WI38 (cell line): ENCODE measurements around the gene OTX1.
"Not testable (repeated sequence)": the region's sequence is repeated elsewhere in the genome, so short reads cannot be mapped to it uniquely, and the experiment has no call there.

Experiments used
- H3K4me3 ChIP-seq: 2 replicates; pipeline ENCODE4 v1.5.1; 2011; ENCODE audit warnings: low read depth, mild to moderate bottlenecking, control low read depth, low read length
- CTCF ChIP-seq: IDR thresholded peaks from 2 replicates; pipeline ENCODE4 v1.5.1; 2012; ENCODE audit warnings: low read depth, mild to moderate bottlenecking, control low read depth, low read length

Gene OTX1

GRCh38 chr2:63013438-63013837, 37.2 kb upstream of the OTX1 start:
- H3K4me3 ChIP-seq: no peak overlapping the region
- no peak for TF ChIP-seq CTCF

DNA sequence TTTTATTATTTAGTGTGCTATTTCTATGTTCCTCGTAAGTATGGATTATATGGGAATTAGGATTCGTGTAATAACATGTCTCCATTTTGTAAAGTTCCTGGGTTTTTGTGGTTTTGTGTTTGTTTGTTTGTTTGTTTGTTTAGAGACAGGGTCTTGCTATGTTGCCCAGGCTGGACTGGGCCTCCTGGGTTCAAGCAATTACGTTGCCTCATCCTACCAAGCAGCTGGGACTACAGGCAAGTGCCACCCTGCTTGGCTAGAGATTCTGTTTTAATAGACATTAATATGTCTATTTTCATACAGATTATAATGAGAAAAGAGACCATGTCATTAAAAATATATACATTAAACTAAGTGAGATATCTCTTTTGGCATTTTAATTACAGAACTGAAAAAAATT, 35.2 kb upstream of the OTX1 start:
- no peak overlapping the region for H3K4me3 ChIP-seq
- TF ChIP-seq CTCF: no peak

GRCh38 chr2:63018439-63018838, 32.2 kb upstream of the OTX1 start:
- no peak overlapping the region for H3K4me3 ChIP-seq
- TF ChIP-seq CTCF: no peak

- H3K4me3 ChIP-seq: not testable (repeated sequence)
These were observed 30.9 kb upstream of the OTX1 start for GRCh38 chr2:63019686-63020085.

- peak; percentile 29 for TF ChIP-seq CTCF
- H3K4me3 ChIP-seq: no peak overlapping the region
These were observed 27.2 kb upstream of the OTX1 start for GRCh38 chr2:63023444-63023843.

GRCh38 chr2:63027220-63027619, 23.4 kb upstream of the OTX1 start:
- no peak overlapping the region for H3K4me3 ChIP-seq
- no peak for TF ChIP-seq CTCF

GRCh38 chr2:63029058-63029457, 21.6 kb upstream of the OTX1 start:
- TF ChIP-seq CTCF: no peak
- H3K4me3 ChIP-seq: no peak overlapping the region

DNA sequence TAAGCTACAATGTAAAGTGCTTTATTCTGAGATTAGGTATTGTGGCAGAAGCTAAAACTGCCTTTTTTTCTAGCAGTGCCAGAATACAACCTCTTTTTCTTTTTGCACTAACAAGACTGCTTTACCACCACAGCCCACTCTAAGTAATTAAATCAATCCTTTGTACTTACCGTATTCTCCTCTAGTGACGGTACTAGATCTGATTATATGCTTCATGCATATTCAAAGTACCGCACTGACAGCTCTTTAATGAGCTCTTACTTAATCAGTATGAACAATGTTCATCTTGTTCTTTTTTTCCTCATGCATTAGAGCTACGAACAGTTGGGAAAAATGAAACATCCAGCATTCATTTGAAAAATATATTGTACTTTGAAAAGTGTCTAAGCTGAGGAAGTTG, 16.1 kb upstream of the OTX1 start:
- no peak for TF ChIP-seq CTCF
- no peak overlapping the region for H3K4me3 ChIP-seq
